ENCODE results near the gene TRIO.

DNA sequence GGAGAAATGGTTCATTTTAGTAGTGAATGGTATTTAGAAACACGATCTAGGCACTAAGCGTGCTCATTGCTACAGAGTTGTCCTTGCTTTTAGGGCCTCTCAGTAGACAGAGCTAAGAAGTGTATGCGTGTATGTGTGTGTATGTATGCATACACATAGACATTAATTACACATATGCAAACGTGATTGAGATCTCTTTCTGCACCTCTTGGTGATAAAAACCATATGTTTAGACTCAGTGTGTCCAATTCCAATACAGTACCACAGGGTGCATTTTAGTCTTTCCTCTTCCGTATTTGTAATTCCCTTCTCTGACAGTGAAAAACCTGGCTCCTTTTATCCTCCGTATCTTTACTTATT, 13.1 kb downstream of the TRIO start:
- TF ChIP-seq CTCF (IDR thresholded peaks at IDR 0.05; ENCODE audit: low read length) (no peak), EZH2 (optimal IDR thresholded peaks at IDR 0.05; ENCODE audit: low read depth, low read length) (no peak)
